ENCODE results near the gene PRB2.
A peak's percentile ranks its signal among the peaks of the same experiment; 100 is the strongest.

PRB2 gene

GRCh38 chr12:11347810-11348209 is 47.6 kb downstream of the PRB2 start:
- TF ChIP-seq CTCF (IDR thresholded peaks at IDR 0.05; ENCODE audit: insufficient read depth, low read length, poor library complexity, severe bottlenecking): peak; percentile 22
- Histone ChIP-seq H3K4me3 (replicated peaks; ENCODE audit: low read depth, low read length) (no peak overlapping the region), H3K36me3 (ENCODE audit: control insufficient read depth, insufficient read depth, low read length) (no peaks in the 10 kb centered on the region), H3K27me3 (replicated peaks; ENCODE audit: control insufficient read depth, insufficient read depth, low read length) (no peaks in the 10 kb centered on the region)
- no peak for DNase-seq (ENCODE audit: extremely low read depth, insufficient read length)

GRCh38 chr12:11344500-11344899 is 50.9 kb downstream of the PRB2 start:
- TF ChIP-seq CTCF (IDR thresholded peaks at IDR 0.05; ENCODE audit: insufficient read depth, low read length, poor library complexity, severe bottlenecking): no peak
- Histone ChIP-seq H3K4me3 (replicated peaks; ENCODE audit: low read depth, low read length) (no peak overlapping the region), H3K27me3 (replicated peaks; ENCODE audit: control insufficient read depth, insufficient read depth, low read length) (no peaks in the 10 kb centered on the region)

More at GRCh38 chr12:11344500-11344899, 50.9 kb downstream of the PRB2 start:
- DNase-seq (ENCODE audit: extremely low read depth, insufficient read length): no peak
- no peaks in the 10 kb centered on the region for H3K36me3 ChIP-seq (ENCODE audit: control insufficient read depth, insufficient read depth, low read length)
